ENCODE results near the gene MOCS3. TPM values are rescaled to one million over a fixed set of nuclear protein-coding genes. Genes with fewer than 3 reads are reported as not detected.

MOCS3 gene
- total and polyA plus RNA-seq, 10 of the 15 experiments (the other 5 are each of a cell fraction or from before 2014, with no cell fraction given), result 0.87 to 5.9 (median 3.6) TPM

GRCh38 chr20:50929299-50930138, 29.1 kb upstream of the MOCS3 start (continued):
- TF ChIP-seq, protein P1, sequence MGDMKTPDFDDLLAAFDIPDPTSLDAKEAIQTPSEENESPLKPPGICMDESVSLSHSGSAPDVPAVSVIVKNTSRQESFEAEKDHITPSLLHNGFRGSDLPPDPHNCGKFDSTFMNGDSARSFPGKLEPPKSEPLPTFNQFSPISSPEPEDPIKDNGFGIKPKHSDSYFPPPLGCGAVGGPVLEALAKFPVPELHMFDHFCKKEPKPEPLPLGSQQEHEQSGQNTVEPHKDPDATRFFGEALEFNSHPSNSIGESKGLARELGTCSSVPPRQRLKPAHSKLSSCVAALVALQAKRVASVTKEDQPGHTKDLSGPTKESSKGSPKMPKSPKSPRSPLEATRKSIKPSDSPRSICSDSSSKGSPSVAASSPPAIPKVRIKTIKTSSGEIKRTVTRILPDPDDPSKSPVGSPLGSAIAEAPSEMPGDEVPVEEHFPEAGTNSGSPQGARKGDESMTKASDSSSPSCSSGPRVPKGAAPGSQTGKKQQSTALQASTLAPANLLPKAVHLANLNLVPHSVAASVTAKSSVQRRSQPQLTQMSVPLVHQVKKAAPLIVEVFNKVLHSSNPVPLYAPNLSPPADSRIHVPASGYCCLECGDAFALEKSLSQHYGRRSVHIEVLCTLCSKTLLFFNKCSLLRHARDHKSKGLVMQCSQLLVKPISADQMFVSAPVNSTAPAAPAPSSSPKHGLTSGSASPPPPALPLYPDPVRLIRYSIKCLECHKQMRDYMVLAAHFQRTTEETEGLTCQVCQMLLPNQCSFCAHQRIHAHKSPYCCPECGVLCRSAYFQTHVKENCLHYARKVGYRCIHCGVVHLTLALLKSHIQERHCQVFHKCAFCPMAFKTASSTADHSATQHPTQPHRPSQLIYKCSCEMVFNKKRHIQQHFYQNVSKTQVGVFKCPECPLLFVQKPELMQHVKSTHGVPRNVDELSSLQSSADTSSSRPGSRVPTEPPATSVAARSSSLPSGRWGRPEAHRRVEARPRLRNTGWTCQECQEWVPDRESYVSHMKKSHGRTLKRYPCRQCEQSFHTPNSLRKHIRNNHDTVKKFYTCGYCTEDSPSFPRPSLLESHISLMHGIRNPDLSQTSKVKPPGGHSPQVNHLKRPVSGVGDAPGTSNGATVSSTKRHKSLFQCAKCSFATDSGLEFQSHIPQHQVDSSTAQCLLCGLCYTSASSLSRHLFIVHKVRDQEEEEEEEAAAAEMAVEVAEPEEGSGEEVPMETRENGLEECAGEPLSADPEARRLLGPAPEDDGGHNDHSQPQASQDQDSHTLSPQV (IDR thresholded peaks at IDR 0.05), result peak; percentile 88; the same call in 1 of the 2 replicates
- TF ChIP-seq PRDM15 (CRISPR knock-in tag; IDR thresholded peaks at IDR 0.05) (no peak), ZBED1 (IDR thresholded peaks at IDR 0.05; ENCODE audit: borderline replicate concordance) (peak; percentile 66; the same call in 1 of the 2 replicates), ZNF687 (IDR thresholded peaks at IDR 0.05) (peak; percentile 82), NFYB (IDR thresholded peaks at IDR 0.05; ENCODE audit: insufficient read depth, low read depth, low read length) (no peak), SMARCA5 (IDR thresholded peaks at IDR 0.05) (peak; percentile 100), CHD1 (IDR thresholded peaks at IDR 0.05; ENCODE audit: low read depth, low read length) (peak; percentile 62; the same call in 1 of the 2 replicates), NFYA (IDR thresholded peaks at IDR 0.05; ENCODE audit: borderline replicate concordance, low read depth, low read length) (no peak), IRF4 (IDR thresholded peaks at IDR 0.05; ENCODE audit: low read depth, low read length) (peak; percentile 86), EGR1 (IDR thresholded peaks at IDR 0.05; ENCODE audit: borderline replicate concordance in 1 of 2, low read depth in 2 of 2, low read length in 2 of 2) (no peak), GATAD2B (conservative IDR thresholded peaks at IDR 0.05; ENCODE audit: low read depth) (no peak), PKNOX1 (IDR thresholded peaks at IDR 0.05) (peak; percentile 50; the same call in 1 of the 2 replicates)
- TF ChIP-seq, protein P2, sequence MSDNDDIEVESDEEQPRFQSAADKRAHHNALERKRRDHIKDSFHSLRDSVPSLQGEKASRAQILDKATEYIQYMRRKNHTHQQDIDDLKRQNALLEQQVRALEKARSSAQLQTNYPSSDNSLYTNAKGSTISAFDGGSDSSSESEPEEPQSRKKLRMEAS (IDR thresholded peaks at IDR 0.05; ENCODE audit: low read depth, low read length), result peak; percentile 80
